Bronchial epithelial cell (primary cell): ENCODE measurements around the gene PTPN1. TPM values are rescaled to one million over a fixed set of nuclear protein-coding genes. Genes with fewer than 3 reads are reported as not detected.

ENCODE experiments used
- DNase-seq: peaks from one replicate; pipeline ENCODE4 v3.0.0-alpha.2; 2010; ENCODE audit warnings: low read depth
- FAIRE-seq: peaks from 2 replicates; lab custom pipeline; 2011; peaks lifted over from hg19 to GRCh38; lab: Jason Lieb, UNC
- H3K27me3 ChIP-seq: 2 replicates; pipeline ENCODE4 v1.5.1; 2011; ENCODE audit warnings: low read length; ENCODE audit not compliant: control insufficient read depth, insufficient read depth
- H3K36me3 ChIP-seq: 2 replicates; pipeline ENCODE4 v1.5.1; 2011; ENCODE audit warnings: low read length; ENCODE audit not compliant: control insufficient read depth, insufficient read depth
- H3K4me3 ChIP-seq: 2 replicates; pipeline ENCODE4 v1.5.1; 2011; ENCODE audit warnings: mild to moderate bottlenecking, low read depth, low read length, control low read depth
- CTCF ChIP-seq: IDR thresholded peaks from 2 replicates; pipeline ENCODE4 v1.5.1; 2011; ENCODE audit warnings: mild to moderate bottlenecking, moderate library complexity, low read length, control low read depth, inconsistent platforms; ENCODE audit not compliant: insufficient read depth, severe bottlenecking
- total RNA-seq: library from RNA; depleted of rRNA; stranded (reverse); fragments of >200 nt; gene quantifications from 2 replicates; pipeline ENCODE4 v1.2.1, GENCODE V29; 2014

PTPN1 gene
- total RNA-seq, 1 donor from 2014 or later: 18.4 TPM

DNA sequence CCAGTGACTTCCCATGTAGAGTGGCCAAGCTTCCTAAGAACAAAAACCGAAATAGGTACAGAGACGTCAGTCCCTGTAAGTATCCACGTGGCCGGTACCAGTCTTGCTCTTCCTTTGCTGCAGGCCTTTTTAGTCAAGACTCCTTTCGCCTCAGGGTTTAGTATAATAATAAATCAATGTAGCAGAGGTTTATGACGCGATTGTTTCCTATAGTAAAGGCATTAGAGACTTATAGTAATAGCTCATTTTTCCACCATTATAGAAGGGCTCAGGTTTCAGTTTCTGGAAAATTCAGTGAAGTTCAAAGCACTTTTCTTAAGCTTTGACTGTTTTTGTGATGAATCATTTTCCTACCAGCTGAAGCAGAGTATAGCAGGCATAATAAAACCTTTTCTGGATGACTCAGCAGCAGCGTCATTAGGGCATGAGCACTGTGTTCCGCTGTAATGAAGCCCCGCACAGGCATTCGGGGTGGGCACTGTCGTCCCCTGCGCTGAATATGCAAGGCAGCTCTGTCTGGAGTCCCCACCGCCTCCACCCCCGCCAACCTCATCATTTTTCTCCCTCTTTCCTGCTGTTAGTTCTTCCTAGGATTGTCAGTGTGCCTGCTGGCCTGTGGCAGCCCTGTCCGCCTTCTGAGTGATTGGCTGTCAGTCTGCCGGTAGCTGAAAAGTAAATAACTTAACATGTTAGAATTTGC lies 51.3 kb downstream of the PTPN1 start:
- Histone ChIP-seq H3K36me3 (peaks cover 11% of the 10 kb centered on the region), H3K4me3 (no peak overlapping the region), H3K27me3 (no peaks in the 10 kb centered on the region)
- TF ChIP-seq CTCF: no peak
- no peak for FAIRE-seq
- DNase-seq: peak; percentile 97

DNA sequence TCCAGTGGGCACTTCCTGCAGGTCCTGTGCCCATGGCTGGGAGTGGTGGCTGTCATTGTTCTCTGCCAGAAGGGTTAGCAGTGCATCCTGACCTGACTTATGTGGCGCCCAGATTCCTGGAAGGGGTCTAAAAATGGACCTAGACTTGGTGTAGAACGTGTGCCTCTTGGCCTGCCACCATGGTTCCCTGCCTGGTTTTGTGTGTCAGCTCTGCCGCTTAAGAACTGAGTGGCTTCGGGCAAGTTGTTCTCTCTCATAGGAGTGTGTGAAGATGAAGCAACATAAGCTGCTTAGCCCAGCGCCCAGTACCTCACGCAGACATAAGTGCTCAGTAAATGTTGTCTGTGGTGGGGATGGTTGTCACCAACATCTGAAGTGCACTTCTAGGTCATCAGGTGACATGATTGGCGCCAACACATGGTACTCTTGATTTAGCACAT lies 52.1 kb downstream of the PTPN1 start:
- Histone ChIP-seq H3K36me3 (peaks cover 11% of the 10 kb centered on the region), H3K27me3 (no peaks in the 10 kb centered on the region), H3K4me3 (no peak overlapping the region)
- FAIRE-seq: no peak
- DNase-seq: no peak
- no peak for TF ChIP-seq CTCF

DNA sequence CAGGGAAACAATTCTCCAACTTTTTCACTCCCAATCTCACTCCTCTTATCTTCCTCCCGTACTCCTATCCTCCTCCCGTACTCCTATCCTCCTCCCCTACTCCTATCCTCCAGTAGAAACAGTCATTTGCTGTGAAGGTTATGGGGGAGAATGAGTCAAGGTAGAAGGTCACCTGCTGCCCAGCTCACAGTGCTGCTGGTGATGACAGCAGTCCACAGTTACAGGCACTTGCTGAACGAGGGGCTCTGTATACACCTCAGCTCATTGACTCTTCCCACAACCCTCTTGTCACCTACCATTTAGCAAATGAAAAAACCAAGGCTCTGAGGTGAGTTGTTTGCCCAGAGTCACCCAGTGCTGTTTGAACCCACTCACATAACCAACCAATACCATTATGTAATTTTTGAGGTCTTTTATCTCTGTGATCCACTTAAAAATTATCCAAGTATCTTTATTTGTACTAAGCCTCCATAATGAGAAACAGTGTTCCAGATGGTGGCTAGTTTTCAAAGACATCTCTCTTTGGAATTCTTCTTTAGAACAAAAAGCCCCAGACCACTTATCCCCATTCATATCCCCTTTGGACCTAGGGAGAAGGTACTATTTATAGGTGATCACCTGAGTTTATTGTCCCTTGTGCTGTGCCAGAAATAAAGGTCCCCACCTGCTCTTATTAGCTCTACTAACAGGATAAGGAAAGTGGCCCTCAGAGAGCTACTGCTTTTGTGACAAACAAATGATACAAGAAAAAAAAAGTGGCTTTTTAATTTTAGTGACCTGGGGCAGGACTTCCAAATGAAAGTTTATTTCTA lies 53.2 kb downstream of the PTPN1 start:
- Histone ChIP-seq H3K36me3 (peaks cover 16% of the 10 kb centered on the region), H3K4me3 (no peak overlapping the region), H3K27me3 (no peaks in the 10 kb centered on the region)
- DNase-seq: no peak
- TF ChIP-seq CTCF: no peak
- FAIRE-seq: no peak

DNA sequence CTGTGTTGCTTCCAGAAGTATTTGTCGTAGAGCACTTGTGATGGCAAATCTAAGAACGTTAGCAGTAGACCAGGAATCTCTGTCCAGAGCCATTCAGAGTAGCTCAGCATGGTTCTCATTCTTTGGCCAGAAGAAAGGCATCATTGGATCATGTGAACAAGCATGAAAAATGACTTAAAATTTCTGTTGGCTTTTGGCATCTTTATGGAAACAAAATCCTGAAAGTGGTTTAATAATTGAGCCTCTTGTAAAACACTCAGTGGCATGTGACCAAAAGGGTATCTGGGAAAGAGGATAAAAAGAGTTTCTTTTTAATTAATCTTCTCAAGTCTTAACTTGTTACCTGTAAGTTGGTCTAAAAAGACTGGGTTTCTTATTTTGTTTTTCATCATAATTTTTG lies 55.2 kb downstream of the PTPN1 start:
- no peak for TF ChIP-seq CTCF
- H3K27me3 ChIP-seq: no peaks in the 10 kb centered on the region
- no peak overlapping the region for H3K4me3 ChIP-seq
- DNase-seq (no peak), FAIRE-seq (no peak)
- H3K36me3 ChIP-seq: peaks cover 23% of the 10 kb centered on the region

DNA sequence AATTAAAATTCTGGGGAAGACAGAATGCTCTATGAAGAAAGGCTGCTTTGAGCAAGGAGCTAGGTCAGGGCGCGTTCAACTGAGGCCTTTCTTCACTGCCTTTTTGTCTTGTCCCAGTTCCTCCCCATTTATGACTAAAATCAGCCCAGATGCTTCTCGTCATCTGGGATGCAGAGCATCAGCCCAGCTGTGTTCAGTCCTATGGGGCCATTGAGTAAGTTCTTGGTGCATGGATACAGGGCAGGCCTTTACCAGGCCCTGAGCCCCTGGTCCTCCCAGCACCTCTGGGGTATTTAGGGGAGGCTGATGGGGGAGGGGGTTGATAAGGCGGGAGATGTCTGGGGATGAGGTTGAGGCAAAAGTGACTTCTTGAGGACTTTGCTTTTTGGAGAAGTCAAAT lies 55.7 kb downstream of the PTPN1 start:
- peaks cover 24% of the 10 kb centered on the region for H3K36me3 ChIP-seq

More for the DNA sequence above, 55.7 kb downstream of the PTPN1 start:
- no peak for TF ChIP-seq CTCF
- DNase-seq (no peak), FAIRE-seq (no peak)
- H3K27me3 ChIP-seq: no peaks in the 10 kb centered on the region
- H3K4me3 ChIP-seq: no peak overlapping the region
